Measurements from ENCODE around the gene SHISA4.
"Not testable (repeated sequence)": the region's sequence is repeated elsewhere in the genome, so short reads cannot be mapped to it uniquely, and the experiment has no call there.

SHISA4 gene

GRCh38 chr1:201899683-201900429 lies 11.2 kb downstream of the SHISA4 start:
- DNase-seq = no peak

- no peak for DNase-seq
Measured at GRCh38 chr1:201900476-201900875, 11.8 kb downstream of the SHISA4 start.

GRCh38 chr1:201901036-201901435 lies 12.3 kb downstream of the SHISA4 start:
- not testable (repeated sequence) for DNase-seq

GRCh38 chr1:201902198-201902597 lies 13.5 kb downstream of the SHISA4 start:
- no peak for DNase-seq

- no peak for DNase-seq
Measured at GRCh38 chr1:201903135-201903534, 14.4 kb downstream of the SHISA4 start.

- DNase-seq = no peak
Measured at GRCh38 chr1:201904579-201904978, 15.9 kb downstream of the SHISA4 start.

- DNase-seq = no peak
Measured at GRCh38 chr1:201905234-201905890, 16.7 kb downstream of the SHISA4 start.

GRCh38 chr1:201906336-201906735 lies 17.6 kb downstream of the SHISA4 start:
- DNase-seq = no peak

- no peak for DNase-seq
Measured at GRCh38 chr1:201907621-201908020, 18.9 kb downstream of the SHISA4 start.

GRCh38 chr1:201911826-201912571 lies 23.3 kb downstream of the SHISA4 start:
- no peak for DNase-seq

- DNase-seq = no peak
Measured at GRCh38 chr1:201912832-201913231, 24.1 kb downstream of the SHISA4 start.

GRCh38 chr1:201914456-201915235 lies 25.9 kb downstream of the SHISA4 start:
- DNase-seq = no peak

GRCh38 chr1:201916649-201917249 lies 28.1 kb downstream of the SHISA4 start:
- DNase-seq = peak; percentile 55

- no peak for DNase-seq
Measured at GRCh38 chr1:201917362-201918033, 28.8 kb downstream of the SHISA4 start.

- DNase-seq = no peak
Measured at GRCh38 chr1:201918343-201918742, 29.6 kb downstream of the SHISA4 start.

GRCh38 chr1:201921952-201922558 lies 33.4 kb downstream of the SHISA4 start:
- DNase-seq = no peak

GRCh38 chr1:201925301-201925567 lies 36.5 kb downstream of the SHISA4 start:
- DNase-seq = no peak

GRCh38 chr1:201925981-201926645 lies 37.4 kb downstream of the SHISA4 start:
- DNase-seq = no peak

GRCh38 chr1:201928266-201928665 lies 39.6 kb downstream of the SHISA4 start:
- no peak for DNase-seq

- DNase-seq = no peak
Measured at GRCh38 chr1:201930137-201930536, 41.4 kb downstream of the SHISA4 start.

- DNase-seq = no peak
Measured at GRCh38 chr1:201930803-201931202, 42.1 kb downstream of the SHISA4 start.
